HG02840 (cell line): ENCODE results near the gene KCTD2.
"Not testable (repeated sequence)": the region's sequence is repeated elsewhere in the genome, so short reads cannot be mapped to it uniquely, and the experiment has no call there.

Experiments
- ATAC-seq: cut with Tn5 transposase; IDR thresholded peaks from one replicate; pipeline ENCODE4 v1.9.1; 2021; ENCODE audit warnings: mild to moderate bottlenecking, moderate library complexity, moderate number of reproducible peaks; ENCODE audit not compliant: unreplicated experiment, low FRiP score

Gene KCTD2, protein sequence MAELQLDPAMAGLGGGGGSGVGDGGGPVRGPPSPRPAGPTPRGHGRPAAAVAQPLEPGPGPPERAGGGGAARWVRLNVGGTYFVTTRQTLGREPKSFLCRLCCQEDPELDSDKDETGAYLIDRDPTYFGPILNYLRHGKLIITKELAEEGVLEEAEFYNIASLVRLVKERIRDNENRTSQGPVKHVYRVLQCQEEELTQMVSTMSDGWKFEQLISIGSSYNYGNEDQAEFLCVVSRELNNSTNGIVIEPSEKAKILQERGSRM

DNA sequence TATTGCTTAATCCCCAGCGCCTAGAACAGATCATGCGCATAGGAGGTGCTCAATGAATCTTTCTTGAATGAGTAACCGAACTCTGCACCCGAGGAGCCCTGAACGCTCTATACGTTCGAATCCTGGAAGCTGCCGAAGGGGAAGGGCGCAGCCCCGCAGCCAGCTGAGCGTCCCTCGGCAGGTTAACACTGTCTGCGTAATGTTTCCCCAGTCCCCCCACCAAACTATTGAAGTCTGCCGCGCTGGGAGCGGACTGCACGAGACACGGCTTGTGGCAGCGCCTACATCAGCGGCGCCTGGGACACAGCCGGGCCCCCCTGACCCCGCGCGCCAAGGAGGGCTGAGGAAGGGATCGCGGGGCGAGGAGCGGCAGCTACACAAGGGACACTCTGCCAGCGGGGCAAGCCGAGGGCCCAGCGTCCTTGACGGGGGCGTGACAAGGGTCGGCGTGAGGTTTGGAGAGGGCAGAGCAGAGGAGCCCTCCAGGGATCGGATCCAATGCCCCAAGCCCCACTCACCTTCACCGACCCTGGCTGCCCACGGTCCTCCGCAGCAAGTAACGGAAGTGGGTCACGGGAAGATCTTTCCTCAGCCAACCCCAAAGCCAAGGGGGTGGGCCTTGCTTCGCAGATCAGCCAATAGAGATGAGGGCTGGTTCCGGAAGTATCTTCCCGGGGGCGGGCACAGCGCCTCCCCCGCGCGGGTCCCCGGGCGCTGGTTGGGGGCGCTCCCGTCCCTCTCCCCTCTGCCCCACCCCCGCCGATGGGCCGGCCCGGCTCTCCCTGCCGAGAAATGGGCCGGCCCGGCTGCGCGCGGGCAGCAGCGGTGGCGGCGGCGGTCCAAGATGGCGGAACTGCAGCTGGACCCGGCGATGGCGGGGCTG is at the start of gene KCTD2, which contains the start of gene ATP5PD:
TSS of gene KCTD2 (plus strand) at position 819 of the 883 bp plus-strand sequence. CDS start at position 845, 26 bp downstream.
TSS of gene ATP5PD (minus strand) at position 563 of the 883 bp plus-strand sequence. CDS start 4,319 bp downstream, outside the sequence.
- ATAC-seq = peak; percentile 94

DNA sequence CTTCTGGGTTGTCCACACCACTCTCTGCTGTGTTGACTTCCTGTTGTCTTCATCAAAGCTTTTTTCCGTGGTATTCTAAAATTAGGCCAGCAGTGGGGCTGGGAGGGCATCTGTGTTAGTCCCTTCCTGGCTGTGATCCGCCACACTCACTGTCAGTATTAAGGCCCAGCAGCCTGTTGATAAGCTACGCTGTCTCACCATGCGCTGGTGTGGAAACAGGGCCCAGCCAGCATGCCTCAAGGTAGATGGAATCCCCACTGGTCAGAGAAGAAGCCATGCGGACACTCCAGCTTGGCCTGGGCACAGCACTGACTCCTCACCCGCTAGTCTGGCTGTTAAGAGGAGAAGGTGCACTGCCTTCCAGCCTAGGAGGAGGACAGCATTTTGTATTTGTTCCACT is 48.2 kb upstream of the KCTD2 start:
- ATAC-seq = no peak

DNA sequence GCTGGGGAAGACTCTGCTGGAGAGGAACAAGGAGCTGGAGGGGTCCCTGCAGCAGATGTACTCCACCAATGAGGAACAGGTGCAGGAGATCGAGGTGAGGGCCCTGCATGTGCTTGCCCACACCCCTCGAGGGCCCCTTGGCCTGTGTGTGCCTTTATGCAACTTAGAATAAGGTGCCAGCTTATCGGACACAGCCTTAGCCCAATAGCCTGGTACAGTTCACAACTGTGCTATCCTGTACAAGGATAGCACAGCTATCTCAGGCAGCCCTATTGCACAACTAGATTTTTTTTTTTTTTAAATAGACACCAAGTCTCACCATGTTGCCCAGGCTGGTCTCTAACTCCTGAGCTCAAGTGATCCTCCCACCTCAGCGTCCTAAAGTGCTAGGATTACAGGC is 47.5 kb upstream of the KCTD2 start:
- ATAC-seq = no peak

DNA sequence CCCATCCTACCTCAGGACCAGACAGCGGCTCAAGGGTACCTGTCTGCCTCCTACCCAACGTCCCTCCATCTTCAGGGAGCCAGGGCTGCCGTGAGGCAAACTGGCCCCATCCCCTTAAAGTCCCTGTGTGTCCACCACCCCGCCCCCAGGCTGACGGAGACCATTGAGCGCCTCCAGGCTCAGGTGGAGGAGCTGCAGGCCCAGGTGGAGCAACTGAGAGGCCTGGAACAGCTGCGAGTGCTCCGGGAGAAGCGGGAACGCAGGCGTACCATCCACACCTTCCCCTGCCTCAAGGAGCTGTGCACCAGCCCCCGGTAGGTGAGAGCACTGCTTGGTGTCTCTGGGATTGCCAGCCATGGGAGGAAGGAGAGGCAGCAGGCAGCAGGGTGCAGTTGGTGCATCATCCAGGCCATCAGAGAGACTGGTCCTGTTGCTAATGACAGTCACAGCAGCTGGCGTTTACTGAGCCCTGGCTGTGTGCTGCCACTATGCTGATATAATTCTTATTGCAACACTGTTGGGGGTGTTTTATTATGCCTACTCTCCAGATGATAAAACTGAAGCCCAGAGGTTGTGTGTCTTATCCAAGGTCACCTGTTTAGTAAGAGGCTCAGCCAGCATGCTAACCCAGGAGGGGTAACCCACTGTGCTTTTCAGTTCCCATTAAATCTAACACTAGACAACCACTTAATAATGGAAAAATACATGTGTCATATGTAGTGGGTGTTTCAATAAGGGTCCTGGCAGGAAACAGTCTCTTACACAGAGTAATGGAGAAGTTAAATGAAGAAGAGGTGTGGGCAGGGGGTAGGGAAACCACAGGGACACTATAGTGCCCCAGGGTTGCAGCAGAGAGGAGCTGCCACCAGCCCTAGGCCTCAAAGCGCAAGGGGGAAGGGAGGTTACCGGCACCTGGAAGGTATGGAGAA is 44.8 kb upstream of the KCTD2 start:
- ATAC-seq = no peak

DNA sequence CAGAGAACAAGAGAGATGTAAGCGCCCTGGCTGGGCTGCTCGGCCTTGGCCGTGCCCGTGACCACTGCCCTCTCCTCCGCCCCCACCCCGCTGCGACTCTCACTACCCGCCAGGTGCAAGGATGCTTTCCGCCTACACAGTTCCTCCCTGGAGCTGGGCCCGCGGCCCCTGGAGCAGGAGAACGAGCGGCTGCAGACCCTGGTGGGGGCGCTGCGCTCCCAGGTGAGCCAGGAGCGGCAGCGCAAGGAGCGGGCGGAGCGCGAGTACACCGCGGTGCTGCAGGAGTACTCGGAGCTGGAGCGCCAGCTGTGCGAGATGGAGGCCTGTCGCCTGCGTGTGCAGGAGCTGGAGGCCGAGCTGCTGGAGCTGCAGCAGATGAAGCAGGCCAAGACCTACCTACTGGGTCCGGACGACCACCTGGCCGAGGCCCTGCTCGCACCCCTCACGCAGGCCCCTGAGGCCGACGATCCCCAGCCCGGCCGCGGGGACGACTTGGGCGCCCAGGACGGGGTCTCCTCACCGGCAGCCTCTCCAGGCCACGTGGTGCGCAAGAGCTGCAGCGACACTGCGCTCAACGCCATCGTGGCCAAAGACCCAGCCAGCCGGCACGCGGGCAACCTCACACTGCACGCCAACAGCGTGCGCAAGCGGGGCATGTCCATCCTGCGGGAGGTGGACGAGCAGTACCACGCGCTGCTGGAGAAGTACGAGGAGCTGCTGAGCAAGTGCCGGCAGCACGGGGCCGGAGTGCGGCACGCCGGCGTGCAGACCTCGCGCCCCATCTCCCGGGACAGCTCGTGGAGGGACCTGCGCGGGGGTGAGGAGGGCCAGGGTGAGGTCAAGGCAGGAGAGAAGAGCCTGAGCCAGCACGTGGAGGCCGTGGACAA is 43.7 kb upstream of the KCTD2 start:
- ATAC-seq = no peak

DNA sequence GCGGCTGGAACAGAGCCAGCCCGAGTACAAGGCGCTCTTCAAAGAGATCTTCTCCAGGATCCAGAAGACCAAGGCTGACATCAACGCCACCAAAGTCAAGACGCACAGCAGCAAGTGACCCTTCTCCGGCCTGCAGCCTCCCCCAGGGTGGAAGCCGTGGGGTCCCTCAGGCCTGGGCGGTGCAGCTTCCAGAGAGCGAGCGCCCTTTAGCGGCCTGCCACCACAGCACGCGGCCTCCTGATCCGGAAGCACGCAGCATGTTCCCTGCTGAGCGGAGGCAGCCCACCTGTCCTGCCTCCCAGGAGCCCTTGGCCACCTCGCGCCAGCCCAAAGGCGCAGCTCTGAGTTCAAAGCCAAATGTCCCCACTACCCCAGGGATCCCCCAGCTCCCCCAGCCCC is 43.1 kb upstream of the KCTD2 start:
- ATAC-seq = no peak

DNA sequence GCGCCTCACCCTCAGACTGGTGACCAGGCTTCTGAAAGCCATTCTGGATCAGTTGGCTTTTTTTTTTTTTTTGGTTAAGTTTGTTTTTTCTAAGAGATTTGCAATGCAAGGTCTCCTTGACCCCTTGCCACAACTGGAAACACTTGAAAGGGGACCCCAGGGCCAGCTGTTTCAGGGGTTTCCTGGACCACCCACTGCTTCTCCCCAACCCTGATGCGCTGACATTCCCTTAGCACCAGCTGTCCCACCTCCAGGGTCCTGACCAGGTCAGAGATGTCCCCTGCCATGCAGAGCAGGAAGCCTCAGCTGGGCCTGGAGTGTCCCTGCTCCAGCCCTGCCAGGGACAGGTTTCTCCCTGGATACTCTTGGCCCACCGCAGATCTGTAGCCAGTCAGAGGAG is 42.7 kb upstream of the KCTD2 start:
- no peak for ATAC-seq

DNA sequence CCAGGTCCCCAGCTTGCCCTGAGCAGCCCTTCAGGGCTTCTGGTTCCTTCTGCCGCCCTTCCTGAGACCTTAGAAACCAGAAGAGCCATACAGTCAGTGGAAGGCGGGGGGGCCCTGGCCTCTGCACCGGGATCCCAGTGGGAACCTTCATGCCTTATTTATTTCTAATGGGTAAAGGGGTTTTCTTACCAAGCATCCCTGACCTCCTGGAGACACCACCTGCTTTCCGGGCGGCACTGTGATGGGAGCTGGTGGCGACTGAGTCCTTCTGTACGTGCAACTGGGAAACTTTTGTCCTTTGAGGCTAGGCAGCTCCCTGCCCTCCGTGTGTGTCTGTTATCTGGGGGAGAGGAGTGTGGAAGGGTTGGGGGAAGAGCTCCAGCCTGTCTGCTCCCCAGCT is 41.7 kb upstream of the KCTD2 start:
- ATAC-seq = no peak

DNA sequence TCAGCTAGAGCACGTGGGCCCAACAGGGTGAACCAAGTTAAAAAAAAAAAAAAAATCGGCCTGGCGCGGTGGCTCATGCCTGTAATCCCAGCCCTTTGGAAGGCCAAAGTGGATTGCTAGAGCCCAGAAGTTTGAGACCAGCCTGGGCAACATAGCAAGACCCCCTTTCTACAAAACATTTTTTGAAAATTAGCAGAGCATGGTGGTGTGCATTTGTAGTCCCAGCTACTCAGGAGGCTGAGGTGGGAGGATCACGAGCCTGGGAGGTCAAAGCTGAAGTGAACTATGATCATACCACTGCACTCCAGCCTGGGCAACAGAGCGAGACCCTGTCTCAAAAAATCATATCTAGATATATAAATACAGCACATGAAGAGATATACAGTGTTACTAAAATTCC is 40.9 kb upstream of the KCTD2 start:
- not testable (repeated sequence) for ATAC-seq

DNA sequence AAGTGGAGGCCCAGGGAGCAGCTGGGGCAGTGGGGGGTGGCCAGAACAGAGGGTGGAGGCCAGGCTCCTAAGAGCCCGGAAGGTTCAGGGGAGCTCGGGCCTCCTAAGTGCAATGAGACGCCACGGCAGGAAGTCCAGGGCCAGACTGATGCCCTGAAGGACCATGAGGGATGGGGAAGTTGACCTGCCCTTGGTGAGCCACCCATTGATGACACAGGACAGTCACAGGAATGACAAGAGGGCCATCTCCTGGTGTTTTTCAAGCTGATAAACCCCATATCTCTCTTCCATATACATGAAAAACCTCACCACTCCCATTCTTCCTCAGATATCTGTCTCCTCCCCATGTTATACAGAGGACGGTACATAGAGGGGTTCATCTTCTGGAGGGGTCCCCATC is 40.4 kb upstream of the KCTD2 start:
- no peak for ATAC-seq

DNA sequence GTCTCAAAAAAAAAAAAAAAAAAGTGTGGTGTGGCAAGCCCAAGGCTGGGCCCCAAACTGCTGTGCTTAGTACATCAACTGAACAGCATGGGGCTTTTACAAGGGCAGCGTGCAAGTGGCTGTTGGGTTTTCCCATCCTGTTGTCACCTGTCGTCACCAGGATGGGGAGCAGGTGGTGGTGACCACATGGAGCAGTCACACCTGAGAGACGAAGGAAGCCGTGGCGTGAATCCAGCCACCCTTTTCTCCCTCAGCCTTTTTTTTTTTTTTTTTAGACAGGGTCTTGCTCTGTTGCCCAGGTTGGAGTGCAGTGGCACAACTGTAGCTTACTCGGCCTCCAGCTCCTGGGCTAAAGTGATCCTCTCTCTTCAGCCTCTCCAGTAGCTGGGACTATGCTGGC is 38.7 kb upstream of the KCTD2 start:
- ATAC-seq = no peak

DNA sequence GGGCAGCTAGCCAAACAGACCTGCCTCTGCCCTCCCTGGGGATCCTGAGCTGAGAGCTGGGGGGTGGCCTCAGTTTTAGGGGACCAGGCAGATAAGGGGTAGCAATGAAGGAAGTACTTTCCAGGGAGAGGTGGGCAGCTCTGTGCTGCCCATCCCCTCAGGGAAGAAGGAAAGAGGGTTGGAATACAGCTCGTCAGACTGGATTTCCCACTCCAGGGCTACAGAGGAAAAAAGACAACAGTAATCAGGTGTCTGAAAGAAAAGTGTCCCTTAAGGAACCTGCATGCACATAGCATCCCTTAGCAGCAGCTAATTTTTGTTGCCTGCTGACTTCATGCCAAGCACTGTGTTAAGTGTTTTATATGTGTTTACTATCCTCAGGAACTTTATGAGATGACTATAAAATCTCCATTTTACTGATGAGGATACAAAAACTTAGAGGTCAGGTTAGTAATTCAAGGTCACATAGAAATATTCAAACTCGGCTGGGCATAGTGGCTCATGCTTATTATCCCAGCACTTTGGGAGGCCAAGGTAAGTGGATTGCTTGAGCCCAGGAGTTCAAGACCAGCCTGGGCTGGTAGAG is 37.8 kb upstream of the KCTD2 start:
- no peak for ATAC-seq

DNA sequence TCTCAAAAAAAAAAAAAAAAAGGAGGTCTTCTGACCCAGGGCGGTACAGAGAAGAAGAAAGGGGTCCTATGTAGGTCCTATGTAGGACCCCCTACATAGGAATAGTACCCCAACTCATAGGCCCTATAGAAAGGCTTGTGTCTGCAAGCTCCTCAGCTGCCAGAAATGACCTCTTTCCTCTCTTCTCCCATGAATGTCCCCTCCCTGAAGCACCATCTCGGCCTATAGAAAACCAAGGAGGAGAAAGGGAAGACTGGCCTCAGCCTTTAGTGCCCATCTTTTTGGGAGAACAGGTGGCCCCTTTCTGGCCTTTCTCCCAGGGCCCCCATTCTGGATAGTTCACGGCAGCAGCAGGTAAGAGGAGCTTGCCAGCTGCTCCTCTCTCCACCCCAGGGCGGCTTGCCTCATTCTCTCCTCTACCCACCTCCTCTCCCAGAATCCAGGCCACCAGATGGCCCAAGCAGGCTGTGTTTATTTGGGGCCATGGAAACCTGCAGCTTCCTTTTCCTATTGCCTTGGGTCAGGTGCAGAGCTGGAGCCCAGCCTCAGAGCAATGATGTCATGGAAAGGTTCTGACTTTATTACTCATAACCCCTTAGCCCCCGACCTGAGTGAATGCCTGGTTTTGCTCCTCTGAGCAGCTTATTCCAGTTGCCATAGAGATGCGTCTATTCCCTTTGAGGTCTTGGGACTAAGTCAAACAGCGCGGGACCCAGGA is 36.2 kb upstream of the KCTD2 start:
- ATAC-seq = no peak

DNA sequence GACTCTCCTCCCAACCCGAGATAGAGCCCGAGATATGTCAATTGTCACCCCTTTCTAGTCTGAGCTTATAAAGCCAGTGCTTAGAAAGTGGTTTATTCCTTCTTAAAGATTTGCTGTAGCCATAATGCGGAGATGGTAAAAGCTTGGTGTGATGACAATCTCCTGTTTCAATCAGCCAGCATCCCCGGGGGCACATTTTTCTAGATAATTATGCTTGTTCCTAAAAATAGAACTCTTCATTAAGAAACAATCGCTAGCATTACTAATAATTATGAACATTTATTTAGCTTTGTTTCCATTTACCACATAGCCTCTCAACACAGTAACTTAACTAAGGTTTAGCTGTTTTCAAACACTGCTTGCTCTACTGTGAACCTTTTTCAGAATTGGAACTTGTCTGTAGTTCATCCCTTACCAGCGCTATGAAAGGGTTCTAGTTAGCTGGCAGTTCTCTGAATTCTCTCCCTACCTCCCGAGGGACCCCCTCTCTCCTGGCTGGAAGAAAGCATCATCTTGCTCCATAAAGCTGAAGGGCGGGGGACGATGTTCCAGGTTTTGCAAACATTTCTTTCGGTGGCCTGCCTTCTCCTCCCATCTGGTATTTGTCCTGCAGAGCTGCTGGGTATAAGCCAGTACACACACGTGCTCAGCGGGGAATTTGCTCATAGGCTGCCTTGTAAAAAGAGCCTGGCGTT is 35.5 kb upstream of the KCTD2 start:
- ATAC-seq = no peak

DNA sequence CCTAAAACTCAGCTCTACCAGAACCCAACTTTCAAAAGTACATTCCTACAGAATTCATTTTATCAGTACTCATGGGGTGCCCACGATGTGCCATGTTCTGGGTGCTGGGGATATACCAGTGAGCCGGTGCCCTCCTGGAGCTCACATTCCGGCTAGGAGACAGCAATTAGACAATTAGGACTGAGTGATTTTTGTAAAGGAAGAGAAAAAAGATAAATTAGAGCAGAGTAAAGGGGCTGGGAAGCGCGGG is 35.0 kb upstream of the KCTD2 start:
- no peak for ATAC-seq

DNA sequence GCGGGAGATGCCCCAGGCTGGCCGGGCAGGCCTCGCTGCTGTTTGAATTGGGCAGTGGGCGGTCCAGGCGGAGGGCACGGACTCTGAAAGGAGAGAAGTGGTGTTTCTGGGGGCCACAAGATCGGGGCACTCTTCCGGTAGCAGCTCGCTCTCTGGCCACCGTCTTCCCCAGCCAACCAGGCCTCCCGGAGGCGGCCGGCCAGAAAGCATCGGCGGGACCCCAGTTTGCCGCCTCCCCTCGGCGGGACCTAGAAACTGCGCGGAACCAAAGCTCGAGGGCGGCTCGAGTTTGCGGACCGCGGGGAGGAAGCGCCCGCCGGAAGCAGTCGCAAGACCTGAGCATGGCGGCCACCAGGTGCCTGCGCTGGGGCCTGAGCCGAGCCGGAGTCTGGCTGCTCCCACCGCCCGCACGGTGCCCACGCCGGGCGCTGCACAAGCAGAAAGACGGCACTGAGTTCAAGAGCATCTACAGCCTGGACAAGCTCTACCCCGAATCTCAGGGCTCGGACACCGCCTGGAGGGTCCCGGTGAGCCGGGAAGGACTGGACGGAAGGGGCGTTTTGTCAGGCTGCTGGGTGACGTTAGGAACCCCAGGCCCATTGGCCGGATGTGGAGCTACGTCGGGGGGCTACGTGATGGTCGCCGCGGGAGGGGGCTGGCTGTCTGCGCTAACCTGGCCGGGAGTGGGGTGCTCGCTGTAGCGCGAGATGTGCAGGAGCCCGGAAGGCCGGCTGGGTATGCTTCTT is 34.5 kb upstream of the KCTD2 start, which contains the start of gene MRPL58:
TSS of gene MRPL58 (plus strand) at position 325 of the 746 bp plus-strand sequence. CDS start at position 342, 17 bp downstream.
- ATAC-seq = peak; percentile 91

DNA sequence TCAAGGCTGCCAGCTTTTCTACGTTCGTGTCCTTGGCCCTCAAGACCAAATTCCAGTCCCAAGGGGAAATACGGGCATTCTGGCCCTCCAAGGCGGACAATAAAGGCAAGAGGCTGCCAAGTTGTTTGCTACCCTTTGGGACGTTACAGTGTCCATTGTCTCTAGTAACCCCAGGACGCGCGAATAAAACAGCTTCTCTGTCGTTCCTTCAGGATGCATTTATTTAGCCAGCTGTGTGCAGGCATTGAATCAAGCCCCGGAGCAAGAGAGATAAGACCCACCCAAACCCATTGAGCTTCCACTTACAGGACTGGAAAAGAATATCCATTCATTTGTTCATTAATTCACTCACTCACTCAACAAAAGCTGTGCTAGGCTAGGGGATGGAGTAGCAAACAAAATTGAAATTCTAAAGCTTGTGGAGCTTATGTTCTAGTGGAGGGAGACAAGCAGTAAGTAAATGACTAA is 33.9 kb upstream of the KCTD2 start:
- no peak for ATAC-seq
